VCaP (cell line): ENCODE measurements around the gene DYRK3.
A peak's percentile ranks its signal among the peaks of the same experiment; 100 is the strongest.
"Not testable (repeated sequence)": the region's sequence is repeated elsewhere in the genome, so short reads cannot be mapped to it uniquely, and the experiment has no call there.

Source experiments
- H3K27ac ChIP-seq: fragments of 450-650 bp; 2 replicates; pipeline ENCODE4 v1.5.1; 2017
- TF ChIP-seq, protein P1 (sequence below): fragments of 450-650 bp; conservative IDR thresholded peaks from 2 replicates; pipeline ENCODE4 v1.5.1; 2017; ENCODE audit warnings: mild to moderate bottlenecking, moderate library complexity

Gene DYRK3

DNA sequence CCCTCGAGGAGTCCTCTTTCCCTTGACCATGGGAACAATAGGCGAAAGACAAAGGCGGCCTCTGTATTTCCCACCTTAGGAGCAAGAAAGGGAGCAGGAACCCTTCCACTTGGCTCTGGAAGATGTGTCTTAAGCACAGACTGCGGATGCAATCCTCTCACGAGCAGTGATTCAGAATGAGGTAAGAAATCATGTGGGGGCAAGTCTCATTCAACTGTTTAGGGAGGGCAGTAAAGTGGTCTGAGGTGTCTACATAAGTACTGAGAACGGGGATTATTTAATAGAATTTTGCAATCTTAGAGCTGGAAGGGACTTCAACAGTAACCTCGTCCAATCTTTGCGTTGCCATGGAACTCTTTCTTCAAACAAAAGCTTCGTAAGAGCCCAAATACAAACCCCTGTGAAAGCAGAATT, 1.6 kb upstream of the DYRK3 start:
- TF ChIP-seq, protein P1, sequence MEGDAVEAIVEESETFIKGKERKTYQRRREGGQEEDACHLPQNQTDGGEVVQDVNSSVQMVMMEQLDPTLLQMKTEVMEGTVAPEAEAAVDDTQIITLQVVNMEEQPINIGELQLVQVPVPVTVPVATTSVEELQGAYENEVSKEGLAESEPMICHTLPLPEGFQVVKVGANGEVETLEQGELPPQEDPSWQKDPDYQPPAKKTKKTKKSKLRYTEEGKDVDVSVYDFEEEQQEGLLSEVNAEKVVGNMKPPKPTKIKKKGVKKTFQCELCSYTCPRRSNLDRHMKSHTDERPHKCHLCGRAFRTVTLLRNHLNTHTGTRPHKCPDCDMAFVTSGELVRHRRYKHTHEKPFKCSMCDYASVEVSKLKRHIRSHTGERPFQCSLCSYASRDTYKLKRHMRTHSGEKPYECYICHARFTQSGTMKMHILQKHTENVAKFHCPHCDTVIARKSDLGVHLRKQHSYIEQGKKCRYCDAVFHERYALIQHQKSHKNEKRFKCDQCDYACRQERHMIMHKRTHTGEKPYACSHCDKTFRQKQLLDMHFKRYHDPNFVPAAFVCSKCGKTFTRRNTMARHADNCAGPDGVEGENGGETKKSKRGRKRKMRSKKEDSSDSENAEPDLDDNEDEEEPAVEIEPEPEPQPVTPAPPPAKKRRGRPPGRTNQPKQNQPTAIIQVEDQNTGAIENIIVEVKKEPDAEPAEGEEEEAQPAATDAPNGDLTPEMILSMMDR = no peak

DNA sequence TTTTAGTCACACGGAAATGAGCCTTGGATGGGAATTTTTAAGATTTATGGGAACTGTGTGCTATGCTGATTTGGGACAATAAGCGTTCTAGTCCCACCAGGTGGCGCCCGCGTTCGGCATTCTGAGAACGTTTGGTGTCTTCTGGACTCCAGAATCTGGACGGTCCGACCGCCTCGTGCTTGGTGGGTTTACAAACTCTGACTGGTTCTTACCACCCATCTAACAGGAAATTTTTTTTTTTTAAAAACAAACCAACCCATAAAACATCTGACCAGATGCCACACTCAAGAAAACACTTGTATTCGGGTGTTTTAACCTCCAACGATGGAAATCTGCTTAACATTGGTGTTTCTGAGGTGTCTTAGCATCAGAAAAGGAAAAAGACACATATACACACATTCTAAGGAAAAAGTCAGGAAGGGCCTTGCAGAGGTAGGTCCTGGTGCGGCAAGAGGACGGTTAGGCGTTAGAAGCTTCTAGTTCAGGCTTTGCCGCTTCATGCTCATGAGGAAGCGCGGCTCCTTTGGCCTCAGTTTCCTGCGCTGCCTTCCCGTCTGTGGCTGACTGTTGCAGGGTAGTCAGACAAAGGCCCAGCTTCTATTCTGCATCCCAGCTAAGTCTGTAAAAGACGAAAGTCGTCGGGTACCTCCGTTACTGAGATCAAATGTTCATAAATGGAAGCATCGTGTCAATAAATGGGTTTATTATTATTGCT, 814 bp upstream of the DYRK3 start:
- peak overlapping the region; percentile 58 for H3K27ac ChIP-seq
- TF ChIP-seq, protein P1 = peak; percentile 91

More for the DNA sequence above, 1.6 kb upstream of the DYRK3 start:
- H3K27ac ChIP-seq = no peak overlapping the region

GRCh38 chr1:206635978-206636345, 626 bp downstream of the DYRK3 start:
- peak overlapping the region; percentile 58; the same call in 1 of the 2 replicates for H3K27ac ChIP-seq
- TF ChIP-seq, protein P1 = no peak

- TF ChIP-seq, protein P1 = no peak
- no peak overlapping the region for H3K27ac ChIP-seq
Observed at GRCh38 chr1:206636671-206637070, 1.3 kb downstream of the DYRK3 start.

- TF ChIP-seq, protein P1 = no peak
- no peak overlapping the region for H3K27ac ChIP-seq
Observed at GRCh38 chr1:206637605-206638004, 2.3 kb downstream of the DYRK3 start.

GRCh38 chr1:206642074-206642473, 6.7 kb downstream of the DYRK3 start:
- H3K27ac ChIP-seq = not testable (repeated sequence)

- no peak overlapping the region for H3K27ac ChIP-seq
- TF ChIP-seq, protein P1 = no peak
Observed at GRCh38 chr1:206643118-206643698, 7.9 kb downstream of the DYRK3 start.

GRCh38 chr1:206646504-206646903, 11.2 kb downstream of the DYRK3 start:
- H3K27ac ChIP-seq = no peak overlapping the region
- TF ChIP-seq, protein P1 = no peak
